Neural cell (in vitro differentiated cells): Measurements from ENCODE around the gene THRSP.

Experiments
- CTCF ChIP-seq: fragments of 450-650 bp; IDR thresholded peaks from 2 replicates; pipeline ENCODE4 v1.5.1; 2014; ENCODE audit warnings: antibody characterized with exemption, mild to moderate bottlenecking, moderate library complexity; ENCODE audit not compliant: poor library complexity, severe bottlenecking
- EP300 ChIP-seq: fragments of 450-650 bp; conservative IDR thresholded peaks from 2 replicates; pipeline ENCODE4 v1.6.1; 2014; ENCODE audit warnings: antibody characterized with exemption, mild to moderate bottlenecking, moderate library complexity; ENCODE audit not compliant: poor library complexity, severe bottlenecking
- EZH2 ChIP-seq: fragments of 200-600, 300-800 bp; shearing (Covaris generic), sonication (generic); IDR thresholded peaks from 2 replicates; pipeline ENCODE4 v1.6.1; 2014; ENCODE audit warnings: antibody characterized with exemption, low read length, borderline replicate concordance, mild to moderate bottlenecking; ENCODE audit not compliant: insufficient read depth, poor library complexity, severe bottlenecking
- POLR2AphosphoS5 ChIP-seq: IDR thresholded peaks from 2 replicates; pipeline ENCODE4 v1.6.1; 2012
- SMC3 ChIP-seq: fragments of 450-650 bp; conservative IDR thresholded peaks from 2 replicates; pipeline ENCODE4 v1.6.1; 2014; ENCODE audit warnings: antibody characterized with exemption, mild to moderate bottlenecking, moderate library complexity; ENCODE audit not compliant: poor library complexity

DNA sequence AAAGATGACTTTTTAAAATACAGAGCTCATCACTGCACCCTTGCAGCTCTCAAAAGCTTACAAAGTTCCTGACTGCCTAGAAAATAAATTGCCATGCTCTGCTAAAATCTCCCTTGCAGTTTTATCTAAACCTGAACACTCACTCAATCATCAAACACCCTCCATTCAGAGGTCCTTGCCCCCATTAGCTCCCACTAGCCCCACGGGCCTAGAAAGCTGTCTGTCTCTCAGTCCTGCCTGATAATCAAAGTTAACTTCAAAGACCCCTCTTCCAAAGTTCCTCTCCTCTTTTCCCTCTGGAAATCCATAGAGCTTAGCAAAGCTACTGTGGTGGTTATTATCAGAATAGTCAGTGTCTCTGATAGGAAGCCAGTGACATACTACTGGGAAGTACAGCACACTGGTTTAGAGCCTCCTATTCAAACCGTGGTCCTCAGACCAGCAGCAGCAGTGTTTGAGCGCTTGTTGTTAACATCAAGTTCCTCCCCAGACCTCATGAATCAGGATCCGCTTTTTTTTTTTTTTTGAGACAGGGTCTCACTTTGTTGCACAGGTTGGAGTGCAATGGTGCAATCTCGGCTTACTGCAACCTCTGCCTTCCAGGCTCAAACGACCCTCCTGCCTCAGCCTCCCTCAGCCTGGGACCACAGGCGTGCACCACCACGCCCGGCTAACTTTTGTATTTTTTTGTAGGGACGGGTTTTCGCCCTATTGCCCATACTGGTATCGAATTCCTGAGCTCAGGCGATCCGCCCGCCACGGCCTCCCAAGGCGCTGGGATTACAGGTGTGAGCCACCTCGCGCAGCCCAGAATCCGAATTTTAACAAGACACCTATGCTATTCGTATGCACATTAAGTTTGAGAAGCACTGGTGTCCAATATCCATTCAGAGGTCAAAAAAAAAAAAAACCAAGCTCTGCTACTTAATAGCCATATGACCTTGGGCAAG lies 14.8 kb downstream of the THRSP start:
- no peak for TF ChIP-seq CTCF
- TF ChIP-seq SMC3, result no peak
- TF ChIP-seq EP300, result no peak
- TF ChIP-seq POLR2AphosphoS5, result no peak
- TF ChIP-seq EZH2, result no peak
